Panc1 (cell line): ENCODE data around the gene FOXN1. TPM values are rescaled to one million over a fixed set of nuclear protein-coding genes. Genes with fewer than 3 reads are reported as not detected.

Source experiments
- ATAC-seq: fragments of 200-7000 bp; cut with Tn5 transposase; 2 replicates; pipeline ENCODE4 v1.9.1; 2020; ENCODE audit warnings: mild to moderate bottlenecking, moderate library complexity
- BruUV-seq: library from RNA; stranded (reverse); fragments of 400-500 nt; replicated peaks from 2 replicates; lab custom pipeline; 2021; lab: Mats Ljungman, UMichigan
- CTCF ChIA-PET: fragments of 300-600 bp; sonication (Branson Sonifier 250); formaldehyde crosslinking; loops from one replicate; lab custom pipeline; 2022; ENCODE audit warnings: antibody characterized with exemption; lab: Charles Lee
- POLR2A ChIA-PET: fragments of 300-600 bp; sonication (Branson Sonifier 250); formaldehyde crosslinking; loops from one replicate; lab custom pipeline; 2022; ENCODE audit warnings: antibody characterized with exemption; lab: Charles Lee
- DNase-seq: peaks from one replicate; pipeline ENCODE4 v3.0.0-alpha.2; 2010; ENCODE audit warnings: low read depth, low spot score
- H3K27ac ChIP-seq: 2 replicates; pipeline ENCODE4 v1.5.1; 2011; ENCODE audit warnings: mild to moderate bottlenecking, low read length, inconsistent platforms
- H3K27me3 ChIP-seq: fragments of 200-500 bp; sonication (Bioruptor generic); 2 replicates; pipeline ENCODE4 v1.6.0; 2014; ENCODE audit warnings: low read length, inconsistent platforms; ENCODE audit not compliant: control insufficient read depth, insufficient read depth
- H3K36me3 ChIP-seq: fragments of 200-500 bp; sonication (Bioruptor generic); 2 replicates; pipeline ENCODE4 v1.5.1; 2014; ENCODE audit warnings: inconsistent platforms, mild to moderate bottlenecking, low read length, moderate library complexity; ENCODE audit not compliant: control insufficient read depth, insufficient read depth
- H3K4me1 ChIP-seq: 2 replicates; pipeline ENCODE4 v1.5.1; 2011; ENCODE audit warnings: inconsistent platforms, mild to moderate bottlenecking, low read length, moderate library complexity; ENCODE audit not compliant: control insufficient read depth, insufficient read depth
- H3K4me3 ChIP-seq, 2 experiments: 2 replicates each; pipeline ENCODE4 v1.5.1; 2011 to 2012; ENCODE audit warnings: low read depth in 2 of 2, low read length in 2 of 2, mild to moderate bottlenecking in 2 of 2, inconsistent platforms in 1 of 2, moderate library complexity in 1 of 2
- H3K9me3 ChIP-seq: fragments of 200-500 bp; sonication (Bioruptor generic); 2 replicates; pipeline ENCODE4 v1.5.1; 2014; ENCODE audit warnings: low read depth, mild to moderate bottlenecking, inconsistent platforms, low read length, moderate library complexity; ENCODE audit not compliant: control insufficient read depth, insufficient read depth
- CTCF ChIP-seq: fragments of 450-650 bp; IDR thresholded peaks from 2 replicates; pipeline ENCODE4 v1.5.1; 2017; ENCODE audit warnings: mild to moderate bottlenecking
- POLR2AphosphoS5 ChIP-seq: IDR thresholded peaks from 2 replicates; pipeline ENCODE4 v1.6.1; 2012; ENCODE audit warnings: mild to moderate bottlenecking, low read depth, low read length, moderate library complexity
- REST ChIP-seq, 2 experiments: IDR thresholded peaks; 2 replicates each; pipeline ENCODE4 v1.6.1; 2011 to 2012; ENCODE audit warnings: low read depth in 2 of 2, control low read depth in 1 of 2, low read length in 1 of 2, mild to moderate bottlenecking in 1 of 2, moderate library complexity in 1 of 2; ENCODE audit not compliant: insufficient read depth in 1 of 2
- SIN3A ChIP-seq: IDR thresholded peaks from 2 replicates; pipeline ENCODE4 v1.6.1; 2012; ENCODE audit warnings: low read depth, mild to moderate bottlenecking, low read length, moderate library complexity, borderline replicate concordance; ENCODE audit not compliant: insufficient read depth
- TCF7L2 ChIP-seq: IDR thresholded peaks from 2 replicates; pipeline ENCODE4 v1.6.1; 2011; ENCODE audit warnings: mild to moderate bottlenecking, low read depth, low read length, inconsistent platforms
- in situ Hi-C: cut with HindIII; loops from 2 replicates; pipeline ENCODE4 v1.10.0; 2016; ENCODE audit warnings: low sequenced_read_pairs, low pct_unique_long_range_greater_than_20kb
- intact Hi-C: fragments of 100-400 bp; cut with micrococcal nuclease; formaldehyde crosslinking; loops from one replicate; pipeline ENCODE4 v1.10.0; 2022; ENCODE audit not compliant: unreplicated experiment
- total RNA-seq: library from RNA; stranded (reverse); gene quantifications from one replicate; pipeline ENCODE4 v1.2.1, GENCODE V29; 2021; ENCODE audit not compliant: unreplicated experiment

Gene FOXN1
- total RNA-seq, 1 experiment from 2014 or later, result not detected

GRCh38 chr17:28582513-28582912, 76.4 kb downstream of the FOXN1 start:
- H3K27ac ChIP-seq, result no peak overlapping the region
- H3K4me3 ChIP-seq, result no peak overlapping the region
- DNase-seq, result no peak
- in situ Hi-C loops, result no loop called here
- CTCF ChIA-PET, result no interaction called here
- intact Hi-C loops, result no loop called here
- no peak for ATAC-seq
- peaks cover 23% of the 10 kb centered on the region for H3K36me3 ChIP-seq
- BruUV-seq, result no TSS peak
- no peak for TF ChIP-seq CTCF
- TF ChIP-seq SIN3A, result no peak
- no peak for TF ChIP-seq TCF7L2
- TF ChIP-seq REST (IDR thresholded peaks at IDR 0.05; ENCODE audit: insufficient read depth in 1 of 2, low read depth in 2 of 2, low read length in 1 of 2), result no peak
- no peak for TF ChIP-seq POLR2AphosphoS5
- H3K27me3 ChIP-seq, result no peaks in the 10 kb centered on the region
- H3K4me1 ChIP-seq, result no peaks in the 10 kb centered on the region
- H3K9me3 ChIP-seq, result no peaks in the 10 kb centered on the region
- POLR2A ChIA-PET, result no interaction called here

- CTCF ChIA-PET, result no interaction called here
- H3K36me3 ChIP-seq, result peaks cover 28% of the 10 kb centered on the region
Observed at GRCh38 chr17:28584434-28584833, 78.3 kb downstream of the FOXN1 start.

More at GRCh38 chr17:28584434-28584833, 78.3 kb downstream of the FOXN1 start:
- ATAC-seq (no peak), DNase-seq (no peak)
- BruUV-seq, result no TSS peak
- in situ Hi-C loops (no loop called here), intact Hi-C loops (no loop called here)
- TF ChIP-seq TCF7L2 (no peak), REST (IDR thresholded peaks at IDR 0.05; ENCODE audit: insufficient read depth in 1 of 2, low read depth in 2 of 2, low read length in 1 of 2) (no peak)
- Histone ChIP-seq H3K27ac (no peak overlapping the region), H3K4me1 (no peaks in the 10 kb centered on the region), H3K27me3 (no peaks in the 10 kb centered on the region), H3K9me3 (no peaks in the 10 kb centered on the region), H3K4me3 (no peak overlapping the region)
- POLR2A ChIA-PET, result no interaction called here
